H9 (cell line): ENCODE data around the gene SURF1. TPM values are rescaled to one million over a fixed set of nuclear protein-coding genes. Genes with fewer than 3 reads are reported as not detected.

Source experiments
- DNase-seq: peaks from one replicate; pipeline ENCODE4 v3.0.0-alpha.2; 2017
- H2AFZ ChIP-seq: one replicate; pipeline ENCODE4 v1.6.1; 2013; ENCODE audit warnings: mild to moderate bottlenecking, low read length, control low read depth, moderate library complexity
- H2AK5ac ChIP-seq: 2 replicates; pipeline ENCODE4 v1.6.1; 2013; ENCODE audit warnings: low read length, control low read depth, mixed read lengths; ENCODE audit not compliant: insufficient read length
- H2BK120ac ChIP-seq: one replicate; pipeline ENCODE4 v1.6.1; 2013; ENCODE audit warnings: low read depth, mild to moderate bottlenecking, low read length, control low read depth, inconsistent platforms; ENCODE audit not compliant: poor library complexity, severe bottlenecking
- H2BK12ac ChIP-seq: 2 replicates; pipeline ENCODE4 v1.6.1; 2013; ENCODE audit warnings: low read length, control low read depth, mixed read lengths, low read depth; ENCODE audit not compliant: insufficient read length
- H2BK15ac ChIP-seq: 2 replicates; pipeline ENCODE4 v1.6.1; 2013; ENCODE audit warnings: low read depth, low read length, control low read depth
- H2BK20ac ChIP-seq: one replicate; pipeline ENCODE4 v1.6.1; 2013; ENCODE audit warnings: low read depth, mild to moderate bottlenecking, low read length, control low read depth, inconsistent platforms; ENCODE audit not compliant: poor library complexity, severe bottlenecking
- H2BK5ac ChIP-seq: 2 replicates; pipeline ENCODE4 v1.6.1; 2013; ENCODE audit warnings: low read length, control low read depth, mixed read lengths; ENCODE audit not compliant: insufficient read length
- H3K14ac ChIP-seq: 2 replicates; pipeline ENCODE4 v1.6.1; 2013; ENCODE audit warnings: low read length, control low read depth; ENCODE audit not compliant: insufficient read depth
- H3K18ac ChIP-seq: 2 replicates; pipeline ENCODE4 v1.6.1; 2013; ENCODE audit warnings: low read depth, mild to moderate bottlenecking, mixed read lengths, low read length, control low read depth; ENCODE audit not compliant: insufficient read length
- H3K23ac ChIP-seq: 2 replicates; pipeline ENCODE4 v1.6.1; 2013; ENCODE audit warnings: low read length, control low read depth, mixed read lengths, low read depth; ENCODE audit not compliant: insufficient read length
- H3K23me2 ChIP-seq: 2 replicates; pipeline ENCODE4 v1.6.1; 2013; ENCODE audit warnings: low read depth, mild to moderate bottlenecking, mixed read lengths, low read length, control low read depth; ENCODE audit not compliant: insufficient read length, poor library complexity, severe bottlenecking
- H3K27ac ChIP-seq: 2 replicates; pipeline ENCODE4 v1.5.1; 2013; ENCODE audit warnings: low read length, control low read depth, mixed read lengths, low read depth; ENCODE audit not compliant: insufficient read length
- H3K27me3 ChIP-seq: 2 replicates; pipeline ENCODE4 v1.6.1; 2013; ENCODE audit warnings: low read length, control low read depth, inconsistent platforms; ENCODE audit not compliant: insufficient read depth
- H3K4ac ChIP-seq: 2 replicates; pipeline ENCODE4 v1.6.1; 2013; ENCODE audit warnings: low read depth, mild to moderate bottlenecking, control low read depth, inconsistent platforms, low read length, moderate library complexity
- H3K4me1 ChIP-seq: 2 replicates; pipeline ENCODE4 v1.6.1; 2013; ENCODE audit warnings: low read length, control low read depth, inconsistent platforms; ENCODE audit not compliant: insufficient read depth
- H3K4me2 ChIP-seq: 2 replicates; pipeline ENCODE4 v1.6.1; 2013; ENCODE audit warnings: low read length, control low read depth, mixed read lengths; ENCODE audit not compliant: insufficient read length, insufficient read depth
- H3K56ac ChIP-seq: 2 replicates; pipeline ENCODE4 v1.6.1; 2013; ENCODE audit warnings: low read depth, mild to moderate bottlenecking, mixed read lengths, low read length, control low read depth; ENCODE audit not compliant: insufficient read length
- H3K79me1 ChIP-seq: 2 replicates; pipeline ENCODE4 v1.6.1; 2013; ENCODE audit warnings: low read depth, mild to moderate bottlenecking, moderate library complexity, low read length, control low read depth, inconsistent platforms; ENCODE audit not compliant: insufficient read depth, poor library complexity, severe bottlenecking
- H3K79me2 ChIP-seq: 2 replicates; pipeline ENCODE4 v1.6.1; 2013; ENCODE audit warnings: low read length, control low read depth, inconsistent platforms; ENCODE audit not compliant: insufficient read depth
- H3K9ac ChIP-seq: 2 replicates; pipeline ENCODE4 v1.6.1; 2013; ENCODE audit warnings: low read length, control low read depth, mixed read lengths; ENCODE audit not compliant: insufficient read length; ENCODE audit errors: extremely low read depth
- H3K9me3 ChIP-seq: one replicate; pipeline ENCODE4 v1.6.1; 2013; ENCODE audit warnings: low read depth, low read length, inconsistent platforms; ENCODE audit not compliant: control insufficient read depth
- H3T11ph ChIP-seq: one replicate; pipeline ENCODE4 v1.6.1; 2013; ENCODE audit warnings: mild to moderate bottlenecking, low read length, control low read depth, inconsistent platforms
- H4K20me1 ChIP-seq: one replicate; pipeline ENCODE4 v1.6.1; 2013; ENCODE audit not compliant: control insufficient read depth, insufficient read length, insufficient read depth
- H4K5ac ChIP-seq: 2 replicates; pipeline ENCODE4 v1.6.1; 2013; ENCODE audit warnings: low read depth, mild to moderate bottlenecking, mixed read lengths, low read length, control low read depth; ENCODE audit not compliant: insufficient read length
- H4K8ac ChIP-seq: replicated peaks from 2 replicates; pipeline ENCODE4 v1.6.1; 2013; ENCODE audit warnings: low read length, control low read depth, mixed read lengths, low read depth; ENCODE audit not compliant: insufficient read length
- H4K91ac ChIP-seq: 2 replicates; pipeline ENCODE4 v1.6.1; 2013; ENCODE audit warnings: low read depth, mild to moderate bottlenecking, moderate library complexity, mixed read lengths, low read length, control low read depth; ENCODE audit not compliant: insufficient read length
- H3K27ac Mint-ChIP-seq, 3 experiments: 2 replicates in 2 of 3; 3 replicates in 1 of 3; pipeline ENCODE4 v1.8.0; 2020 to 2021; ENCODE audit warnings: mixed read lengths in 3 of 3, mild to moderate bottlenecking in 1 of 3, moderate library complexity in 1 of 3
- H3K27me3 Mint-ChIP-seq: 2 replicates; pipeline ENCODE4 v1.8.0; 2021; ENCODE audit warnings: low read depth, mild to moderate bottlenecking, moderate library complexity, mixed read lengths
- H3K36me3 Mint-ChIP-seq, 3 experiments: 2 replicates in 2 of 3; 3 replicates in 1 of 3; pipeline ENCODE4 v1.8.0; 2020 to 2021; ENCODE audit warnings: low read depth in 3 of 3, mixed read lengths in 3 of 3; ENCODE audit not compliant: insufficient read depth in 1 of 3
- H3K4me1 Mint-ChIP-seq, 2 experiments: 2 replicates each; pipeline ENCODE4 v1.8.0; 2020; ENCODE audit warnings: mixed read lengths in 2 of 2
- H3K4me3 Mint-ChIP-seq, 2 experiments: 2 replicates in 1 of 2; 3 replicates in 1 of 2; pipeline ENCODE4 v1.8.0; 2020 to 2021; ENCODE audit warnings: mild to moderate bottlenecking in 2 of 2, mixed read lengths in 2 of 2, moderate library complexity in 1 of 2
- H3K9me3 Mint-ChIP-seq, 2 experiments: 2 replicates in 1 of 2; 3 replicates in 1 of 2; pipeline ENCODE4 v1.8.0; 2020; ENCODE audit warnings: mild to moderate bottlenecking in 2 of 2, mixed read lengths in 2 of 2, moderate library complexity in 1 of 2
- CTCF ChIP-seq: fragments of 200-600 bp; sonication (generic); conservative IDR thresholded peaks from 3 replicates; pipeline ENCODE4 v1.8.0; 2021; ENCODE audit warnings: antibody characterized with exemption, mild to moderate bottlenecking
- WGBS: extraction: QIAGEN DNeasy Blood & Tissue Kit; methylation state at CpG from one replicate; pipeline ENCODE4 v1.1.7; 2013; ENCODE audit warnings: missing lambda C conversion rate, low lambda C conversion rate, mixed read lengths; ENCODE audit not compliant: insufficient read length; ENCODE audit errors: extremely low coverage; 5-methylcytosine and 5-hydroxymethylcytosine counted together
- total RNA-seq: library from RNA; stranded (reverse); gene quantifications from 2 replicates; pipeline ENCODE4 v1.2.1, GENCODE V29; 2021

The SURF1 gene
- total RNA-seq, 1 experiment from 2014 or later, result 43.3 TPM

GRCh38 chr9:133374612-133375115, 18.4 kb upstream of the SURF1 start:
- Histone ChIP-seq H2AFZ (no peak overlapping the region), H4K8ac (no peak overlapping the region), H2AK5ac (no peak overlapping the region), H2BK120ac (no peak overlapping the region), H2BK5ac (no peak overlapping the region), H3K23me2 (peaks cover 6% of the 10 kb centered on the region), H2BK15ac (no peak overlapping the region), H3K23ac (no peak overlapping the region), H3K56ac (no peak overlapping the region), H3K9ac (peak overlapping the region; percentile 75), H4K20me1 (no peaks in the 10 kb centered on the region), H2BK20ac (no peak overlapping the region), H3K4me1 (no peaks in the 10 kb centered on the region), H4K91ac (no peak overlapping the region), H3K14ac (no peak overlapping the region), H3K4ac (no peak overlapping the region), H2BK12ac (no peak overlapping the region), H3K18ac (no peak overlapping the region), H3K27ac (no peak overlapping the region), H4K5ac (no peak overlapping the region), H3K4me2 (peak overlapping the region; percentile 98), H3T11ph (no peak overlapping the region), H3K27me3 (no peaks in the 10 kb centered on the region), H3K79me2 (peaks cover 42% of the 10 kb centered on the region; the same call in 1 of the 2 replicates), H3K79me1 (peaks cover 16% of the 10 kb centered on the region), H3K9me3 (no peaks in the 10 kb centered on the region)
- Mint-ChIP-seq H3K9me3 (peaks cover 3 to 4% of the 10 kb centered on the region in 2 experiments; a peak in 3 of 5 replicates), H3K4me1 (peaks cover 11 to 13% of the 10 kb centered on the region in 2 experiments), H3K4me3 (peak overlapping the region; percentile 95 to 98), H3K27me3 (peaks cover 30% of the 10 kb centered on the region), H3K36me3 (peaks cover 19 to 42% (median 33%) of the 10 kb centered on the region in 3 experiments; a peak in 6 of 7 replicates), H3K27ac (peak overlapping the region; percentile 82 to 97 (median 95); a peak in 5 of 7 replicates)
- DNase-seq, result no peak
- no peak for TF ChIP-seq CTCF
- WGBS, result no CpG with 5 or more reads among the region's 12 CpGs
